ENCODE measurements around the gene SLC35F1.

DNA sequence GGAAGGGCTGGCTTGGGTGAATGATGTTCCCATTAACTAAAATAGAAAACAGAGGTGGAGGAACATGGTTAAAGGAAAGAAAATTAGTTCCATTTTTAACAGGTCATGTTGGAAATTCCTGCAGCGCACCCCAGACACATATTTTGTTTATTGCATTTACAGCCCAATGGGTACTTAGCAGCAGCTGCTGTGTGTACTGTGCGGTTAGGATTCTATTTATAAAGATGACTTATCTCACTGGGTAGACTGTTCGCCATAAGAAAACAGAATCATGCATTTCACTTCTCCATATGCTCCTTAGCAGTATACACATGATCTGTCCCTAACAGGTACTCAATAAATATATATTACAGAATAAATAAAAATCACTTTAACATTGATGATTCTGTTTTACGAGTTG, 135.8 kb downstream of the SLC35F1 start:
- TF ChIP-seq BACH2 (CRISPR knock-in tag; IDR thresholded peaks at IDR 0.05; ENCODE audit: borderline replicate concordance): no peak
- no peak for TF ChIP-seq PATZ1 (CRISPR knock-in tag; IDR thresholded peaks at IDR 0.05; ENCODE audit: borderline replicate concordance)
- TF ChIP-seq TOX (CRISPR knock-in tag; IDR thresholded peaks at IDR 0.05; ENCODE audit: borderline replicate concordance): no peak
- no peak for TF ChIP-seq ESRRG (CRISPR knock-in tag; IDR thresholded peaks at IDR 0.05)
- TF ChIP-seq CREB5 (CRISPR knock-in tag; IDR thresholded peaks at IDR 0.05; ENCODE audit: low read depth): no peak
- no peak for TF ChIP-seq CSDC2 (CRISPR knock-in tag; IDR thresholded peaks at IDR 0.05)
- no peak for TF ChIP-seq PPARA (CRISPR knock-in tag; IDR thresholded peaks at IDR 0.05; ENCODE audit: borderline replicate concordance)
- no peak for TF ChIP-seq RARB (CRISPR knock-in tag; IDR thresholded peaks at IDR 0.05)
- TF ChIP-seq OSR1 (CRISPR knock-in tag; IDR thresholded peaks at IDR 0.05): no peak
- no peak for TF ChIP-seq ZNF565 (CRISPR knock-in tag; conservative IDR thresholded peaks at IDR 0.05; ENCODE audit: low read depth)
- TF ChIP-seq ARNTL (CRISPR knock-in tag; IDR thresholded peaks at IDR 0.05; ENCODE audit: borderline replicate concordance, low read depth): no peak
- TF ChIP-seq TCF4 (CRISPR knock-in tag; IDR thresholded peaks at IDR 0.05; ENCODE audit: borderline replicate concordance): no peak
- no peak for TF ChIP-seq ZFP30 (CRISPR knock-in tag; IDR thresholded peaks at IDR 0.05)
